ENCODE measurements around the gene THUMPD2. TPM values are rescaled to one million over a fixed set of nuclear protein-coding genes. Genes with fewer than 3 reads are reported as not detected.

The THUMPD2 gene
- total and polyA plus RNA-seq, 2 donors: 7.8 to 35.4 TPM

GRCh38 chr2:39780825-39781600 is 2.0 kb upstream of the THUMPD2 start:
- Histone ChIP-seq H3K36me3 (ENCODE audit: insufficient read depth) (no peaks in the 10 kb centered on the region), H3K4me1 (ENCODE audit: insufficient read depth) (no peaks in the 10 kb centered on the region), H3K4me3 (ENCODE audit: low read depth, low read length) (no peak overlapping the region), H3K27ac (ENCODE audit: low read depth) (no peak overlapping the region)
- no peak for DNase-seq (ENCODE audit: extremely low spot score)
- WGBS: 71% methylated on average over 14 of the region's 14 CpGs

- no peaks in the 10 kb centered on the region for H3K4me1 ChIP-seq (ENCODE audit: insufficient read depth)
- no peak overlapping the region for H3K4me3 ChIP-seq (ENCODE audit: low read depth, low read length)
- no peaks in the 10 kb centered on the region for H3K36me3 ChIP-seq (ENCODE audit: insufficient read depth)
- DNase-seq (ENCODE audit: extremely low spot score): no peak
- H3K27ac ChIP-seq (ENCODE audit: low read depth): no peak overlapping the region
- WGBS: 89% methylated on average over 6 of the region's 6 CpGs
These were observed 869 bp upstream of the THUMPD2 start for GRCh38 chr2:39779927-39780326.

- no peak for DNase-seq (ENCODE audit: extremely low spot score)
- WGBS: 23% methylated on average over 9 of the region's 9 CpGs
These were observed 338 bp upstream of the THUMPD2 start for GRCh38 chr2:39779341-39779851.

GRCh38 chr2:39778233-39778632 is 825 bp downstream of the THUMPD2 start:
- DNase-seq (ENCODE audit: extremely low spot score): no peak
- Histone ChIP-seq H3K4me1 (ENCODE audit: insufficient read depth) (no peaks in the 10 kb centered on the region), H3K27ac (ENCODE audit: low read depth) (no peak overlapping the region), H3K4me3 (ENCODE audit: low read depth, low read length) (peak overlapping the region; percentile 70), H3K36me3 (ENCODE audit: insufficient read depth) (no peaks in the 10 kb centered on the region)
- 10% methylated on average over 2 of the region's 2 CpGs for WGBS

More at GRCh38 chr2:39779341-39779851, 338 bp upstream of the THUMPD2 start:
- Histone ChIP-seq H3K36me3 (ENCODE audit: insufficient read depth) (no peaks in the 10 kb centered on the region), H3K4me3 (ENCODE audit: low read depth, low read length) (peak overlapping the region; percentile 70), H3K27ac (ENCODE audit: low read depth) (no peak overlapping the region), H3K4me1 (ENCODE audit: insufficient read depth) (no peaks in the 10 kb centered on the region)

- no peak overlapping the region for H3K4me3 ChIP-seq (ENCODE audit: low read depth, low read length)
- no peaks in the 10 kb centered on the region for H3K36me3 ChIP-seq (ENCODE audit: insufficient read depth)
- DNase-seq (ENCODE audit: extremely low spot score): no peak
- 82% methylated on average over 1 of the region's 1 CpG for WGBS
- no peak overlapping the region for H3K27ac ChIP-seq (ENCODE audit: low read depth)
- H3K4me1 ChIP-seq (ENCODE audit: insufficient read depth): no peaks in the 10 kb centered on the region
These were observed 6.3 kb downstream of the THUMPD2 start for GRCh38 chr2:39772812-39773152.

GRCh38 chr2:39772086-39772811 is 6.8 kb downstream of the THUMPD2 start:
- DNase-seq (ENCODE audit: extremely low spot score): no peak
- 95% methylated on average over 3 of the region's 3 CpGs for WGBS
- no peaks in the 10 kb centered on the region for H3K4me1 ChIP-seq (ENCODE audit: insufficient read depth)
- no peaks in the 10 kb centered on the region for H3K36me3 ChIP-seq (ENCODE audit: insufficient read depth)
- no peak overlapping the region for H3K4me3 ChIP-seq (ENCODE audit: low read depth, low read length)
- H3K27ac ChIP-seq (ENCODE audit: low read depth): no peak overlapping the region

- Histone ChIP-seq H3K36me3 (ENCODE audit: insufficient read depth) (peaks cover 6% of the 10 kb centered on the region), H3K27ac (ENCODE audit: low read depth) (no peak overlapping the region)
- 40% methylated on average over 2 of the region's 2 CpGs for WGBS
These were observed 16.6 kb downstream of the THUMPD2 start for GRCh38 chr2:39762448-39762847.

GRCh38 chr2:39757156-39757555 is 21.9 kb downstream of the THUMPD2 start:
- 94% methylated on average over 4 of the region's 4 CpGs for WGBS
- no peak for DNase-seq (ENCODE audit: extremely low spot score)
- no peak overlapping the region for H3K4me3 ChIP-seq (ENCODE audit: low read depth, low read length)
- no peaks in the 10 kb centered on the region for H3K4me1 ChIP-seq (ENCODE audit: insufficient read depth)
- peaks cover 7% of the 10 kb centered on the region for H3K36me3 ChIP-seq (ENCODE audit: insufficient read depth)
- H3K27ac ChIP-seq (ENCODE audit: low read depth): no peak overlapping the region

More at GRCh38 chr2:39762448-39762847, 16.6 kb downstream of the THUMPD2 start:
- no peak for DNase-seq (ENCODE audit: extremely low spot score)
- Histone ChIP-seq H3K4me1 (ENCODE audit: insufficient read depth) (no peaks in the 10 kb centered on the region), H3K4me3 (ENCODE audit: low read depth, low read length) (no peak overlapping the region)

- peaks cover 7% of the 10 kb centered on the region for H3K36me3 ChIP-seq (ENCODE audit: insufficient read depth)
- no peak overlapping the region for H3K27ac ChIP-seq (ENCODE audit: low read depth)
- no peak for DNase-seq (ENCODE audit: extremely low spot score)
- WGBS: 95% methylated on average over 1 of the region's 1 CpG
- no peak overlapping the region for H3K4me3 ChIP-seq (ENCODE audit: low read depth, low read length)
- no peaks in the 10 kb centered on the region for H3K4me1 ChIP-seq (ENCODE audit: insufficient read depth)
These were observed 23.6 kb downstream of the THUMPD2 start for GRCh38 chr2:39755466-39755865.

GRCh38 chr2:39743269-39743776 is 35.7 kb downstream of the THUMPD2 start:
- WGBS: 40% methylated on average over 1 of the region's 1 CpG

GRCh38 chr2:39741871-39742270 is 37.2 kb downstream of the THUMPD2 start:
- no peak overlapping the region for H3K4me3 ChIP-seq (ENCODE audit: low read depth, low read length)
- H3K27ac ChIP-seq (ENCODE audit: low read depth): no peak overlapping the region
- DNase-seq (ENCODE audit: extremely low spot score): no peak
- no peaks in the 10 kb centered on the region for H3K4me1 ChIP-seq (ENCODE audit: insufficient read depth)
- H3K36me3 ChIP-seq (ENCODE audit: insufficient read depth): peaks cover 8% of the 10 kb centered on the region
- 94% methylated on average over 1 of the region's 1 CpG for WGBS

More at GRCh38 chr2:39743269-39743776, 35.7 kb downstream of the THUMPD2 start:
- H3K27ac ChIP-seq (ENCODE audit: low read depth): no peak overlapping the region
- DNase-seq (ENCODE audit: extremely low spot score): no peak
- H3K4me1 ChIP-seq (ENCODE audit: insufficient read depth): no peaks in the 10 kb centered on the region
- peaks cover 8% of the 10 kb centered on the region for H3K36me3 ChIP-seq (ENCODE audit: insufficient read depth)
- no peak overlapping the region for H3K4me3 ChIP-seq (ENCODE audit: low read depth, low read length)

GRCh38 chr2:39739386-39739785 is 39.7 kb downstream of the THUMPD2 start:
- H3K36me3 ChIP-seq (ENCODE audit: insufficient read depth): peaks cover 4% of the 10 kb centered on the region
- H3K4me1 ChIP-seq (ENCODE audit: insufficient read depth): no peaks in the 10 kb centered on the region
- H3K4me3 ChIP-seq (ENCODE audit: low read depth, low read length): no peak overlapping the region
- H3K27ac ChIP-seq (ENCODE audit: low read depth): no peak overlapping the region
- WGBS: 71% methylated on average over 5 of the region's 5 CpGs
- no peak for DNase-seq (ENCODE audit: extremely low spot score)

- peaks cover 4% of the 10 kb centered on the region for H3K36me3 ChIP-seq (ENCODE audit: insufficient read depth)
- DNase-seq (ENCODE audit: extremely low spot score): no peak
- H3K4me3 ChIP-seq (ENCODE audit: low read depth, low read length): no peak overlapping the region
- H3K27ac ChIP-seq (ENCODE audit: low read depth): no peak overlapping the region
- WGBS: 87% methylated on average over 2 of the region's 2 CpGs
- H3K4me1 ChIP-seq (ENCODE audit: insufficient read depth): no peaks in the 10 kb centered on the region
These were observed 40.1 kb downstream of the THUMPD2 start for GRCh38 chr2:39738936-39739335.

- H3K4me3 ChIP-seq (ENCODE audit: low read depth, low read length): no peak overlapping the region
- H3K4me1 ChIP-seq (ENCODE audit: insufficient read depth): no peaks in the 10 kb centered on the region
- 77% methylated on average over 8 of the region's 8 CpGs for WGBS
- no peak overlapping the region for H3K27ac ChIP-seq (ENCODE audit: low read depth)
- peaks cover 2% of the 10 kb centered on the region for H3K36me3 ChIP-seq (ENCODE audit: insufficient read depth)
- no peak for DNase-seq (ENCODE audit: extremely low spot score)
These were observed 41.4 kb downstream of the THUMPD2 start for GRCh38 chr2:39737661-39738060.

Measured in urinary bladder (tissue), 4 donors.